Activated T-helper 2 cell treated with anti-CD3 and anti-CD28 coated beads, Interferon-gamma antibody, Interleukin-2, Interleukin-4, amounts not matched to agents 10 μg/mL and 5 μg/mL and 100 μg/mL, durations not matched to agents 14 hours and 24 hours and 36 hours (primary cell): ENCODE measurements around the gene NR3C1. TPM values are rescaled to one million over a fixed set of nuclear protein-coding genes. Genes with fewer than 3 reads are reported as not detected.
"Not testable (repeated sequence)": the region's sequence is repeated elsewhere in the genome, so short reads cannot be mapped to it uniquely, and the experiment has no call there.

Experiments used
- DNase-seq: peaks from one replicate; pipeline ENCODE4 v3.0.0; 2021; ENCODE audit warnings: low spot score
- H3K27ac Mint-ChIP-seq: one replicate; pipeline ENCODE4 v1.8.0; 2021; ENCODE audit warnings: mixed read lengths
- H3K27me3 Mint-ChIP-seq: one replicate; pipeline ENCODE4 v1.8.0; 2021; ENCODE audit warnings: low read depth, mixed read lengths
- H3K36me3 Mint-ChIP-seq: one replicate; pipeline ENCODE4 v1.8.0; 2021; ENCODE audit warnings: low read depth, mixed read lengths
- H3K4me1 Mint-ChIP-seq: one replicate; pipeline ENCODE4 v1.8.0; 2021; ENCODE audit warnings: low read depth, mixed read lengths
- H3K4me3 Mint-ChIP-seq: one replicate; pipeline ENCODE4 v1.8.0; 2021; ENCODE audit warnings: low read depth, mild to moderate bottlenecking, moderate library complexity, mixed read lengths
- H3K9me3 Mint-ChIP-seq: one replicate; pipeline ENCODE4 v1.8.0; 2021; ENCODE audit warnings: mixed read lengths
- intact Hi-C: fragments of 100-400 bp; cut with micrococcal nuclease; formaldehyde crosslinking; loops from one replicate; pipeline ENCODE4 v1.15.1; 2023
- total RNA-seq: library from RNA; stranded (reverse); gene quantifications from 2 replicates; pipeline ENCODE4 v1.2.3, GENCODE V29; 2022

Gene NR3C1
- total RNA-seq, 1 donor from 2014 or later: 51.3 TPM

DNA sequence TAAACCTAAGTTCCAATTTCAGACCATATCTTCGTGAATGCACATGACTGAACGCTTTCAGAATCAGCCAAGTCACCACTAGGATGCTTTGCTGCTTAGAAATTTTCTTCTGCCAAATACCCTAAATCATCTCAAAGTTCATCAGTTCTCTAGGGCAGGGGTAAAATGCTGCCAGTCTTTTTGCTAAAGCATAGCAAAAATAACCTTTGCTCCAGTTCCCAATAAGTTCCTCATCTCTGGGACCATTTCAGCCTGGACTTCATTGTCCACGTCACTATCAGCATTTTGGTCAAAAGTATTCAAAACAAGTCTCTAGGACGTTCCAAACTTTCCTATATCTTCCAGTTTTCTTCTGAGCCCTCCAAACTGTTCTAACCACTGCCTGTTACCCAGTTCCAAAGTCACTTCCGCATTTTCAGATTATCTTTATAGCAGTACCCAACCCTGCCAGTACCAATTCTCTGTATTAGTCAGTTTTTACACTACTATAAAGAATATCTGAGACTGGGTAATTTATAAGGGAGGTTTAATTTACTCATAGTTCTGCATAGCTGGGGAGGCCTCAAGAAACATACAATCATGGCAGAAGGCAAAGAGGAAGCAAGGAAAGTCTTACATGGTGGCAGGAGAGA, 74.8 kb downstream of the NR3C1 start:
- no peak overlapping the region for H3K27ac Mint-ChIP-seq
- H3K27me3 Mint-ChIP-seq: no peaks in the 10 kb centered on the region
- no peak overlapping the region for H3K4me3 Mint-ChIP-seq
- H3K36me3 Mint-ChIP-seq: peaks cover 59% of the 10 kb centered on the region
- peaks cover 24% of the 10 kb centered on the region for H3K4me1 Mint-ChIP-seq
- H3K9me3 Mint-ChIP-seq: peaks cover 25% of the 10 kb centered on the region
- no peak for DNase-seq
- intact Hi-C loops: no loop called here

DNA sequence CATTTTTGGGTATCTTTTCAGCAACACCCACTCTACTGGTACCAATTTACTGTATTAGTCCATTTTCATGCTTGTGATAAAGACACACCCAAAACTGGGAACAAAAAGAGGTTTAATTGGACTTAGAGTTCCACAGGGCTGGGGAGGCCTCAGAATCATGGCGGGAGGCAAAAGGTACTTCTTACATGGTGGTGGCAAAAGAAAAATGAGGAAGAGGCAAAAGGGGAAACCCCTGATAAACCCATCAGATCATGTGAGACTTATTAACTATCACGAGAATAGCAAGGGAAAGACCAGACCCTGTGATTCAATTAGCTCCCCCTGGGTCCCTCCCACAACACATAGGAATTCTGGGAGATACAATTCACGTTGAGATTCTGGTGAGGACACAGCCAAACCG, 78.4 kb downstream of the NR3C1 start:
- H3K27me3 Mint-ChIP-seq, intact Hi-C loops, H3K4me3 Mint-ChIP-seq, DNase-seq, H3K27ac Mint-ChIP-seq: not testable (repeated sequence)
- peaks cover 21% of the 10 kb centered on the region for H3K4me1 Mint-ChIP-seq
- H3K9me3 Mint-ChIP-seq: peaks cover 25% of the 10 kb centered on the region
- peaks cover 49% of the 10 kb centered on the region for H3K36me3 Mint-ChIP-seq

DNA sequence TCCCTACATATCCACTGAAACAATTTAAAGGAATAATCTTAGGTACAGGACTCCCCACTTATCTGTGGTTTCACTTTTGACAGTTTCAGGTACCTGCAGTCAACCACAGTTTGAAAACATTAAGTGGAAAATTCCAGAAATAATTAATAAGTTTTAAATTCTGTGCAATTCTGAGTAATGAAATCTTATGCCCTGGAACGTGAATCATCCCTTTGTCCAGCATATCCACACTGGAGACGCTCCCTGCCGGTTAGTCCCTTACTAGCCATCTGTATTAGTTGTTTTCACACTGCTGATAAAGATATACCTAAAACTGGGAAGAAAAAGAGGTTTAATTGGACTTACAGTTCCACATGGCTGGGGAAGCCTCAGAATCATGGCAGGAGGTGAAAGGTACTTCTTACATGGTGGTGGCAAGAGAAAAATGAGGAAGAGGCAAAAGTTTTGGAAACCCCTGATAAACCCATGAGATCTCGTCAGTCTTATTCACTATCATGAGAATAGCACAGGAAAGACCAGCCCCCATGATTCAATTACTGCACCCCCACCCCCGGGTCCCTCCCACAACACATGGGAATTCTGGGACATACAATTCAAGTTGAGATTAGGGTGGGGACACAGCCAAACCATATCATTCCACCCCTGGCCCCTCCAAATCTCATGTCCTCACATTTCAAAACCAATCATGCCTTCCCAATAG, 80.4 kb downstream of the NR3C1 start:
- H3K4me1 Mint-ChIP-seq: peaks cover 23% of the 10 kb centered on the region
- DNase-seq, H3K27ac Mint-ChIP-seq, H3K4me3 Mint-ChIP-seq, intact Hi-C loops, H3K27me3 Mint-ChIP-seq: not testable (repeated sequence)
- peaks cover 14% of the 10 kb centered on the region for H3K9me3 Mint-ChIP-seq
- H3K36me3 Mint-ChIP-seq: peaks cover 40% of the 10 kb centered on the region

DNA sequence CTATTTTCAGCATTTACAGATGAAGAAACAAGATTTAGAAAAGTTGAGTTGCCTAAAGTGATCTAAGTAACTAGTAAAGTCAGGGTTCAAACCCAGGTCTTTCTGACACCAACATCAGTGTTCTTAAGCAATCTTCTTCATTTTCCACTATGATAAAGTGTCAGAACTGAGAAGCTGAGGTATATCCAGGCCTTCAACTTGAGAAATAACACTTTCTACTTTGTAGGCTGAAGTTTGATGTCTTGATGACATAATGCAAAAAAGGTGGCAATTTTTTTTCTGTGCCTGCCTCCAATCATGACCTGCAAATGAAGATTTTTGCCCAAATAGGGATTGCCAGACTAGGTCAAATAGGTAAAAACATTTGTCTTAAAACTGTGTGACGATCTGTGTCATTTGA, 81.3 kb downstream of the NR3C1 start:
- Mint-ChIP-seq H3K9me3 (peaks cover 10% of the 10 kb centered on the region), H3K27ac (no peak overlapping the region)
- intact Hi-C loops: no loop called here

DNA sequence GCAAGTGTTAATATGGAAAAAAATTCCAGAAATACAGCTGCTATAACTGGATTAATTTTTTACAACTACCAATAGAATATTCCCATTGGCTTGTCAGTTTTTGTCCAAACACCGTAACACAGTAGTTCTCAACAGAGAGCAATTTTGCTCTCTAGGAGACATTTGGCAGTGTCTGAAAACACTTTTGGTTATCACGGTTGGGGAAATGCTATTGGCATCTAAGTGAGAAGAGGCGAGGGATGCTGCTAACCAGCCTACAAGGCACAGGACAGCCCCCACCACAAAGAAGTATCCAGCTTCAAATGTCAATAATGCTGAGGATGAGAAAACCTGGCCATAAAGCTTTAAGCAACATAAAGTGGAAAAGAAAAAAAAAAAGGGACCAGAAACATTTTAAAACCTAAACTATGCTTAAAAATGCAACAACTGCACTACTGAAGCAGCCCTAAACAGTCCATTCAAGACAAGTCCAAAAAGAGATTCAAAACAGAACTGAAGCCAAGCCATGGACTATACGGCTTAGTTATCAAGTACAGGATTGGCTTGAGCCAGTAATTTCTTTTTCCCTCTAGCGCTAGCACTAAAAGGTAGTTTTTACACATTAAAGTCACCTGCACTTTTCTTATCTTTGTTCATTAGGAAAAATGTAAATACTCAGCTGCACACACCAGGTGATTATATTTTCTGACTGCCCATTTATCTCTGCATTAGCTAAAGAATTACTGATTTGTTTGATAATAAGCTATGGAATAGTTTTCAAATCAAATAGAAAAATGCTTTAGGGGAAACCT, 83.9 kb downstream of the NR3C1 start:
- Mint-ChIP-seq H3K36me3 (peaks cover 32% of the 10 kb centered on the region), H3K9me3 (peaks cover under 1% of the 10 kb centered on the region), H3K4me1 (peaks cover 26% of the 10 kb centered on the region), H3K27me3 (no peaks in the 10 kb centered on the region), H3K27ac (no peak overlapping the region), H3K4me3 (no peak overlapping the region)
- no peak for DNase-seq
- intact Hi-C loops: loop anchor here (5.0 kb wide), 1 partner anchor 508 kb away; no protein-coding TSS in a partner anchor

More for the DNA sequence above, 81.3 kb downstream of the NR3C1 start:
- Mint-ChIP-seq H3K36me3 (peaks cover 35% of the 10 kb centered on the region), H3K4me1 (peaks cover 27% of the 10 kb centered on the region), H3K4me3 (no peak overlapping the region), H3K27me3 (no peaks in the 10 kb centered on the region)
- no peak for DNase-seq

DNA sequence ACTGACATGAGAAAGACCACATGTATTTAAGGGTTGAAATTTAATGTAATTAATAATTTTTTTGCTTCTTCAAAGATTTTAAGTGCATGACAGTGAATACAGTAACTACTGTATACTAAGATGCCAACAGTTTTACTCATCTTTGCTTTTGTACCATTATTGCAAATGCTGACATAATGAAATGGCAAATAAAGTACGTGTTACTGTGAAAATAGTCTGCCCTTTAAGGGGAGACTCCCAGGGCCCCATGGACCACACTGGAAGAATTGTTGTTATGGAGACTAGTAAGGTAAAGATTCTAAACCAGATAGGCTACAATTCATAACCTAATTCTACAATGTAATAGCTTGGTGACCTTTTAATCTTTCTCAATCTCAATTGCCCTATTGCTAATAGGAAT, 84.7 kb downstream of the NR3C1 start:
- Mint-ChIP-seq H3K4me3 (no peak overlapping the region), H3K4me1 (peaks cover 29% of the 10 kb centered on the region), H3K27me3 (no peaks in the 10 kb centered on the region), H3K36me3 (peaks cover 31% of the 10 kb centered on the region), H3K9me3 (no peaks in the 10 kb centered on the region), H3K27ac (no peak overlapping the region)
- DNase-seq: no peak
- intact Hi-C loops: loop anchor here (5.0 kb wide), 1 partner anchor 508 kb away; no protein-coding TSS in a partner anchor

DNA sequence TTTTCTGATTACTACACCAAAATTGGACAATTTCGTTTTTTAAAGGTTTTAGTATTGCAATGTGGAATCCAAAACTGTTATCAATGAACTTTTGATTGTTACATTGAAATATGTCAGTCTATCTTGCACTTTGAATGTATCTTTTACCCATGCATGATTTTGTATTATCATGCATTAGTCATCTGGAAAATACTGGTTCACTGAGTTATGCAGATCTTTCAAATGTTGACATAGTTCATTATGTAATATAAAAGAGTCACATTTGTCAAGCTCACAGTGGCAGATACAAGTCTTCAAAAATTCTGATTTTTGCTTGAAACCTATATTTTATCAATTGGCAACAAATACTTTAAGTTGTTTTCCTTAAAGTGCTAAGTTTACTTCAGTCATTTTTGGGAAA, 85.2 kb downstream of the NR3C1 start:
- Mint-ChIP-seq H3K27ac (no peak overlapping the region), H3K27me3 (no peaks in the 10 kb centered on the region), H3K9me3 (no peaks in the 10 kb centered on the region), H3K4me1 (peaks cover 33% of the 10 kb centered on the region), H3K4me3 (no peak overlapping the region), H3K36me3 (peaks cover 34% of the 10 kb centered on the region)
- DNase-seq: no peak
- intact Hi-C loops: loop anchor here (5.0 kb wide), 1 partner anchor 509 kb away; no protein-coding TSS in a partner anchor

DNA sequence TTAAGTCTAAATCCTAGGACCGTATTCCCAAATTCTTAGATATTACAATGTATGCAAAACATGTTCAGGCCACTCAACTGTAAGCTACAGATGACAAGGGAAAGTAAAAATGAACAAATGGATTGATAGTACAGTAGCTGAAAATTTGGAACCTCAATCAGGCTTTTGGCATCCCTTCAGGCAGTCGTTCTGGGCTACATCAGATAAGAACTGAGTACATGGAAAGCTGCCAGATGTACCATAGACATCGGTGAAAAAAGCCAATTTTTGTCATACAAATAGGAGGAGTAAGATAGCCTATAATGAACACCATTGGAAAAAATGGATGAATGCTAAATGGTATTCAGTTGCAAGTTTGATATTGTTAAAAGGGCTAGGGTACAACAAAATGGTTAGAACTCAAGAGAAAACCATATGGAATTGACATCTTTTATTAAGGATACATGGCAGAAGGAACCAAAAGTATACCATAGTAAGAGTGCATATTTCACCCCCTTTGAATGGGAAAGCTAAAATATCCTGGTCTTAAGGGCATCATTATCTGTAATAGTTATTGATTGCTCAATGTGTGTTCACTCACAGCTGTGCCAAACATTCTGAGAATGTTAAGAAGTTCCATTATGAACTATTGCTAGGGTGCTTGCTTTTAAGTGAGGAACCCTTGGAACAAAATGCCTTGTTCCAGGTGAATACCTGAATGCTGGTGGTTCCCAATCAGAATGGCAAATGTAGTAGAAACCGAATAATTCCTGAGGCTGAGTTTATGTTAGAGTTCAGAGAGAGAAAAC, 86.4 kb downstream of the NR3C1 start:
- intact Hi-C loops: loop anchor here (5.0 kb wide), 1 partner anchor 510 kb away; no protein-coding TSS in a partner anchor
- no peak overlapping the region for H3K27ac Mint-ChIP-seq
- no peaks in the 10 kb centered on the region for H3K9me3 Mint-ChIP-seq
- H3K36me3 Mint-ChIP-seq: peaks cover 35% of the 10 kb centered on the region
- DNase-seq: no peak
- H3K27me3 Mint-ChIP-seq: no peaks in the 10 kb centered on the region
- H3K4me3 Mint-ChIP-seq: no peak overlapping the region
- H3K4me1 Mint-ChIP-seq: peaks cover 30% of the 10 kb centered on the region

DNA sequence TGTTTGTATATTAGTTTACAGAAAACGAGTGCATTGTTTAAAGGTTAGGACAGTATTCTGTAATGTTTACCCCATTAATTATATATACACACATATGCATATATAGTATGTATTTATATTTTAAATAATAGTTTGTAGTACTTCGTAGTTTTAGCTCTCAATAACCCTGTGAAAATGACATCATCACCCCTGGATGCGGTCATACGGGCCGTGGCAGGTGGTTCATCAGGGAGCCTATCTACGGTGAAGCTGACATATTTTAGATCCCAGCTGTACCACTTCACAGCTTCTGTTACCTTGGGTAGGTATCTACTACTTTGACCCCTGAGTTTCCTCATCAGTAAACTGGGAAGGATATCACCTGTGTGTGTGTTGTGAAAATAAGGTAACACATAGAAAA, 87.1 kb downstream of the NR3C1 start:
- no peak for DNase-seq
- Mint-ChIP-seq H3K27ac (no peak overlapping the region), H3K9me3 (no peaks in the 10 kb centered on the region), H3K4me1 (peaks cover 32% of the 10 kb centered on the region), H3K36me3 (peaks cover 42% of the 10 kb centered on the region), H3K27me3 (no peaks in the 10 kb centered on the region), H3K4me3 (no peak overlapping the region)
- intact Hi-C loops: loop anchor here (5.0 kb wide), 1 partner anchor 511 kb away; no protein-coding TSS in a partner anchor

DNA sequence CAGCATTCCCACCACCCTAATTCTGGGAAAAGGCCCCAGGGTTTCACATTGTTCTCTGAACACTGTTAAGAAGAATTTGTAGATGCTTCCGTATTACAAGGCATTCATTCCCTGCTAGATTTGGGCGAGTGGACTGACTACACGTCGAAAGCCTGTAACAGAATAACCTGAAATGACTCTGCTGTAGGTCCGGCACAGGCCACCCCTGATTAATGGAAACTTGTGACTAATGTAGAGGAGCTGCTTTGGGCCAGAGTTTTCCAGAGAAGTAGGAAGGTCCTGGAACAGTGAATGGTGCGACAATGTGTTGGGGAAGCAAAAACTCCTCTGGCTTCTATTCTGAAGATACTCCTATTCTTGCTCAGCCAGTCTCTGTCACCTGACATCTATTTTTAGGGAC, 87.6 kb downstream of the NR3C1 start:
- Mint-ChIP-seq H3K4me1 (peaks cover 32% of the 10 kb centered on the region), H3K9me3 (no peaks in the 10 kb centered on the region), H3K36me3 (peaks cover 46% of the 10 kb centered on the region)

DNA sequence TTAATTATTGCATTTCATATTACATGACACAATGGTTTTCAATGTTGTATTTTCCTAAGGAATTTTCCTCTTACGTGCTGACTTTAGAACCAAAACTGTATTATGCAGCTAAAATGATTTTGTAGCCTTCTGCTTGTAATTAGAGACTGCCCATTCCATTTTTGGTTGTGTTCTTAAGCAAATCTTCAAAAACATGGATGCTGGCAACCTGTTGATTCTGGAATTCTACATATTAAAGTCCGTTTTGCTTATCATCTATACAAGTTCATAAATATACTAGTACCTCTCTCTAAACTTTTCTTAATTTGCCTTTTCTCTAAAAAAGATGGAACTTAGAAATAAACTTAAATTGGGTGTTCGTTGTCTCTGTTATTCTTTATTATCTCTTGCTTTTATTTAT, 88.3 kb downstream of the NR3C1 start:
- H3K9me3 Mint-ChIP-seq: no peaks in the 10 kb centered on the region
- H3K4me3 Mint-ChIP-seq: no peak overlapping the region
- H3K27ac Mint-ChIP-seq: no peak overlapping the region
- H3K4me1 Mint-ChIP-seq: peaks cover 32% of the 10 kb centered on the region
- H3K36me3 Mint-ChIP-seq: peaks cover 51% of the 10 kb centered on the region
- no peak for DNase-seq
- intact Hi-C loops: loop anchor here (5.0 kb wide), 1 partner anchor 512 kb away; no protein-coding TSS in a partner anchor
- H3K27me3 Mint-ChIP-seq: no peaks in the 10 kb centered on the region

More for the DNA sequence above, 87.6 kb downstream of the NR3C1 start:
- no peak for DNase-seq
- intact Hi-C loops: loop anchor here (5.0 kb wide), 1 partner anchor 511 kb away; no protein-coding TSS in a partner anchor
- Mint-ChIP-seq H3K27ac (no peak overlapping the region), H3K27me3 (no peaks in the 10 kb centered on the region), H3K4me3 (no peak overlapping the region)

DNA sequence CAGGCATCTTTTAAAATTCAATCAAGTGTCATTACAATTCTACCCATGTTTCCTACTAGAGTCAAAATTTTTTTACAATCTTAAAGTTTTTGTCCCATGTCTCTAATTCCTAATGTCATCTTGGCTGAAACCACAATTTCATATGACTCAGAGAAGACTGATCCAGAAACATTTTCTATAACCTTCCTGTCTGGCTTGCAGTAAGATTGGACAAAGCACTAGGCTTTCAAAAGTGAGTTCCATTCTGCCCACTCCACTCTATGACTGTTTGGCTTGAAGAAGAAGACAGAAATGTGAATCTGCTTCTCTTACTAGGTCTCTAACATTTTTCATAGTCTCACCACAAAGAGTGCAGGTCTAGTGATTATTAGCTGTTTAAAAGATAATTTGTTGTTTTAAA, 88.8 kb downstream of the NR3C1 start:
- intact Hi-C loops: loop anchor here (5.0 kb wide), 2 partner anchors 38 to 513 kb away; no protein-coding TSS in a partner anchor
- Mint-ChIP-seq H3K27me3 (no peaks in the 10 kb centered on the region), H3K36me3 (peaks cover 56% of the 10 kb centered on the region), H3K9me3 (no peaks in the 10 kb centered on the region), H3K4me1 (peaks cover 32% of the 10 kb centered on the region), H3K4me3 (no peak overlapping the region), H3K27ac (peak overlapping the region; percentile 63)
- DNase-seq: no peak
